NCI-H748 (cell line): Measurements from ENCODE around the gene POLD3.
A peak's percentile ranks its signal among the peaks of the same experiment; 100 is the strongest.

Experiments used
- DNase-seq: peaks from one replicate; lab custom pipeline; 2025; ENCODE audit not compliant: unreplicated experiment; lab: John Stamatoyannopoulos, UW

Gene POLD3, protein sequence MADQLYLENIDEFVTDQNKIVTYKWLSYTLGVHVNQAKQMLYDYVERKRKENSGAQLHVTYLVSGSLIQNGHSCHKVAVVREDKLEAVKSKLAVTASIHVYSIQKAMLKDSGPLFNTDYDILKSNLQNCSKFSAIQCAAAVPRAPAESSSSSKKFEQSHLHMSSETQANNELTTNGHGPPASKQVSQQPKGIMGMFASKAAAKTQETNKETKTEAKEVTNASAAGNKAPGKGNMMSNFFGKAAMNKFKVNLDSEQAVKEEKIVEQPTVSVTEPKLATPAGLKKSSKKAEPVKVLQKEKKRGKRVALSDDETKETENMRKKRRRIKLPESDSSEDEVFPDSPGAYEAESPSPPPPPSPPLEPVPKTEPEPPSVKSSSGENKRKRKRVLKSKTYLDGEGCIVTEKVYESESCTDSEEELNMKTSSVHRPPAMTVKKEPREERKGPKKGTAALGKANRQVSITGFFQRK

DNA sequence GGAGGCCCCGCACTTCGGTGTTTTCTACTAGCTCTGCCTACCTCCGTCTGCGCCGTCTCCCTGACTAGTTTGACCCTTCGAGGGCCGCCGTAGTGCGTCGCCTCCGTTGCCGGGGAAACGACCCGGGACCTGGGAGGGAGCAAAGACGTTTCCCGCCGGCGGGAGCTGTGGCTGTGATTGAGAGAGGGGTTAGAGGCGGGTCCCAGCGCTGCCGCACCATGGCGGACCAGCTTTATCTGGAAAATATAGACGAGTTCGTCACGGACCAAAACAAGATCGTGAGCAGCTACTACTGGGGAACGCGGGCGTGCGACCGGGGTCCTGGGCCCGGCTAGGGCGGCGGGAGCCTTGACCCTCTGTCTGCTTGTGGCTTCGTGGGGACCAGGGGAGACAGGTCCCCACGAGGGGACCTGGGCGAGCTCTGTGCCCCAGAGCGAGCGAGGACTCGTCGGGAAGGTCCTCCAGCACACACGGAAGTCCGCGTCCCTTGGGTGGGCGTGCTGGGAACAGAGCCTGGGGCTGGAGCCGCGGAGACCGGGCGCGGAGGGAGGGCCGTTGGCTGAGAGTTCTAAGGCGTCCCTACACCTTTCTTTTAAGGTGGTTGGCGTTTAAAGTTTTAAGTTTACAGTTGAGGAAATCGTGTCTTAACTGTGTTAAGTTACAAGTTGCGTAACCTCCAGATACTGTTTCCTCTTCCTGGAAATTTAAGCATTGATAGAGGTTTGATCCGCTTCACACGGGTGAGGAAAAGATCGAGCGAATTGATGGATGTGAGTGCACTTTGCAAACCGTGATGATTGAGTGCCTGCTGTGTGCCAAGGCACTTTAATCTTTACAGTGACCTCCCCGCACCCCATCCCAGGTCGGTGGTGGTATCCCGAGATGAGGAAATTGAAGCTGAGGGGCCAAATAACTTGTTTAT lies at the start of gene POLD3:
Gene POLD3, plus strand, starts transcription at position 142 of the 922 bp plus-strand sequence. Its CDS starts 77 bp downstream, at position 219.
- peak; percentile 96 for DNase-seq

DNA sequence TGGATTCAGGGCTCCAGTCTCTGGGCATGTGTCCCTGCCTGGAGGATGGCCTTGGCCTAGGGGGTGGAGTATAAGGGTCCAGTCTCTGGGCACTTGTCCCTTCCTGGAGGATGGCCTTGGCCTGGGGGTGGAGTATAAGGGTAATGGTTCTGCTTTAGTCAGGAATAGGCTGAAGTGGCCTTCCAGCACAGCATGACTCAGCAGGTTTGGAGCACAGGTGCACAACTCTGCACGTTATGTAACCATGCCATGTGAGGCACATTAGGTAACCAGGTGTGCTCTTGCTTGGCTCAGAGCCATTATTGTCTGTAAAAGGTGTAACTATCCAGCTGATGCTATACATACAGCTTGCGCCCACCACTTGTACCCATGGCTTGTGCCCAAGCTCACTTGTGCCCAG lies 48.4 kb upstream of the POLD3 start:
- peak; percentile 58 for DNase-seq

DNA sequence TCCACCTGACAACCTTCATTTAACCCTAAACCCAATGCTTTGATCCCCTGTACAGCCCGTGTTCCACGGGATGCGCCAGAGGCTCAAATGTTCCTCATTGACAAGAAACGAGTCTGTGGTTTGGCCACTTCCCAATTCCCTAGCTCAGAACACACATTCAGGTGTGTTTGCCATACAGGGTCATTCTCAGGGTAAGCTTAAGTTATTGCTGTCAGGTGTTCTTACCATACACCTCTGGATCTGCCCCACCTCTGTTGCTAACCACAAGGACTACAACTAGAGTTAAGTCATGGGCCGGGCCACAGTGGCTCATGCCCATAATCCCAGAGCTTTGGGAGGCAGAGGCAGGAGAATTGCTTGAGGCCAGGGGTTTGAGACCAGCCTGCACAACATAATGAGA lies 45.6 kb upstream of the POLD3 start:
- DNase-seq, result no peak

DNA sequence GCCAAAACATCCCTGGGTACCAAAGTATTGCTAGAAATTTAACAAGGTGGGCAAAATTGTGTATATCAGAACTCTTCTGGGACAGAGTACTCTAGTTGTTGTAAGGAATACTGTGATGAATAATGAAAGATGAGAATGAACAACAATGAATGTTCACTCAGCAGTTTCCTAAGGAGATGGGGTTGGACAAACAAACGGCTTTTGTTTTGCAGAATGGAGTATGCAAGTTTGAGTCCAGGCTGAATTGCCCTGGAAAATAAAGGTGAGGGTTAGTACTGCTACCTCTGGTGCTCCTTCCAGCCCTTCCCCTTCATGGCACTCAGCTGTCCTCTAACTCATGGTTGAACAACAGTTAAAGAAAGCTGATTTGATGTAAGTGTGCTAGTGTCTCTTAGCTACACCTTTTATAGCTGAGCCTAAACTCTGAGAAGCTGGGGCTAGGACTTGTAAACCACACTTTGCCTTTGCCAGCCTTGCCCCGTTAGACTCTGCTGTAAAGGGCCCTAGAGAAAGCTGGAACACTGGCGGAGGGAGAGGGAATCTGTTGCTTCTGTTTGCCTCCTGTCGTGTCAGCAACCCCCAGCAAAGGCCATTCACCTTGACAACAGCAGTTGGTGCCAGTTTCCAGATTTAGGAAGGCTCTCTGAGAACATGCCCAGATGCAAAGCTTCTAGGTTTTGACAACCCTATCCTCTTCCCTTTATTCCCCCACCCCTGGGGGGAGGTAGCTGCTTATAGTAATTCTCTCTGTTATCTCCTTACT lies 41.2 kb upstream of the POLD3 start:
- peak; percentile 9 for DNase-seq

DNA sequence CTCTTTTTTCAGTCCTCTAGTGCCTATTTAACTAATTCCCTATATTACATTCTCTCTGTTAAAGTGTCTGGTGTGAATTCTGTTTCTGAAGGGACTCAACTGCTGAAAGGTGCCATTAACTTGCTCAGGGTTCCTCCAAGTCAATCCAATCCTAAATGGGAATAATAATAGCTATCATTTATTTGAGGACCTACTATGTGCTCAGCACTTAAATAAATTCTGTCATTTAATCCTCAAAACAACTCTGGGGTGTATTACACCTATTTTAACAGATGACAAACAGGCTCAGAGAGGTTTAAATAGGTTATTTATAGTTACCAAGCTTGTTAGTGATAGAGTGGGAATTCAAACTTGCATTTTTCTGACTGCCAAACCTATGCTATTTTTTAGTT lies 40.6 kb upstream of the POLD3 start:
- no peak for DNase-seq

DNA sequence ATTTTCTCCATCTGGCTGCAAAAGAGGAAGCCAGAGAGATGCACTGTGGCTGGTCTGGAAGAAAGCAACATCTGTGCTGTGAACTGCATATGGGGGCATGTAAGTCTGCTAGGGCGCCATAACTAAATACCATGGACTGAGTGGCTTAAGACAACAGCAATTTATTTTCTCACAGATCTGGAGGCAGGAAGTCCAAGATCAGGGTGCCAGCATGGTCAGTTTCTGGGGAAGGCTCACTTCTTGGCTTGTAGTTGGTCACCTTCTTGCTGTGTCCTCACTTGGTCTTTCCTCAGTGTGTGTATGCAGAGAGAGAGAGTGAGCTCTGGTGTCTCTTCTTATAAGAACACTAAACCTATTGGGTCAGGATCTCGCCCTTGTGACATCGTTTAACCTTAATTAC lies 34.9 kb upstream of the POLD3 start:
- DNase-seq, result no peak

DNA sequence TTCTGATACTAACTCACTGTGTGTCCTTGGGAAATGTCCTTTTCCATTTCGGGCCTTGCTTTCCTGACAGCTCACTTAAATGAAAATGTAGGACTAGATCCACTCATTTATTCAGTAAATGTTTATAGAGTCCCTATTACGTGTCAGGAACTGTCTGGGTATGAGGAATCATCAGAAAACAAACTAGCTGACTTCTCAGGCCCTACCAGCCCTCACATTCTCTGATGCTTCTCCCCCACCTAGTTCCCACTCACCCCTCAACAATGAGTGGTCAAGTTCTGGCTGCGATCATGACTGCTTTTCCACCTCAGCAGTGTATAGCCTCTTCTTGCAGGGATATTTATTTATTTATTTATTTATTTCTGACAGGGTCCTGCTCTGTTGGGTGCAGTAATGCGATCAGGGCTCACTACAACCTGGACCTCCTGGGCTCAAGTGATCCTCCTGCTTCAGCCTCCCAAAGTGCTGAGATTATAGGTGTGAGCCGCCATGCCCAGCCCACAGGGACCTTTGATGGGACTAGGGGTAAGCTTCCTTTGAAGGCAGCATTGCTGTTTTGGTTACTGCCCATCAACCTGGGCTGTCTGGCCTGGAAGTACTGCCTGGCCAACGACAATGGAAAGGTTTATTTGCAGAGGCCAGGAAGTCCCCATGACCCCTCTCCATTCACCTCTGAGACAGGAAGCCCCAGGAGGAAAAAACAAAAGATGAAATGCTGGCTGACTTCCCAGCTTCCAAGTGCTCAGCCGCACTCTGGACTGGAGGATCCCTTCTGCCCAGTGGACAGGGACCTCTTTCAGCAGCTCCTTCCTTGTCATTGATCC lies 33.1 kb upstream of the POLD3 start:
- peak; percentile 86 for DNase-seq

DNA sequence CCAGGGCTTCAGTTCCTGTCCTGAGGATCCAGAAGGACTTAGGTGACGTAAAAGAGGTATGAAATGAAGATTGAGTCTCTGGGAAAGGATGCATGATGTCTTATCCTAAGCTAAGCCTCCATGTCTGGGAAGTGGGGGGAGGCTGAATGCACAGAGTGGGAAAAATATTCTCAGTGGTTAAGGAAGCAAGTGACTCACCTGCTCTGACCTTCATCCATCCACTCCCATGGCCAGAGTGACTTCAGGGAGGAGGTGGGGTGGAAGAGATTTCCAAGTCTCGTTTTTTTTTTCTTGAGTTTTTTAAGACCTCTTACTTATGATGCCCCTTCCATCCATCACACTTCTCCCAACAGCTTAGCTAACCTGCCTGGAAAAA lies 32.5 kb upstream of the POLD3 start:
- no peak for DNase-seq

DNA sequence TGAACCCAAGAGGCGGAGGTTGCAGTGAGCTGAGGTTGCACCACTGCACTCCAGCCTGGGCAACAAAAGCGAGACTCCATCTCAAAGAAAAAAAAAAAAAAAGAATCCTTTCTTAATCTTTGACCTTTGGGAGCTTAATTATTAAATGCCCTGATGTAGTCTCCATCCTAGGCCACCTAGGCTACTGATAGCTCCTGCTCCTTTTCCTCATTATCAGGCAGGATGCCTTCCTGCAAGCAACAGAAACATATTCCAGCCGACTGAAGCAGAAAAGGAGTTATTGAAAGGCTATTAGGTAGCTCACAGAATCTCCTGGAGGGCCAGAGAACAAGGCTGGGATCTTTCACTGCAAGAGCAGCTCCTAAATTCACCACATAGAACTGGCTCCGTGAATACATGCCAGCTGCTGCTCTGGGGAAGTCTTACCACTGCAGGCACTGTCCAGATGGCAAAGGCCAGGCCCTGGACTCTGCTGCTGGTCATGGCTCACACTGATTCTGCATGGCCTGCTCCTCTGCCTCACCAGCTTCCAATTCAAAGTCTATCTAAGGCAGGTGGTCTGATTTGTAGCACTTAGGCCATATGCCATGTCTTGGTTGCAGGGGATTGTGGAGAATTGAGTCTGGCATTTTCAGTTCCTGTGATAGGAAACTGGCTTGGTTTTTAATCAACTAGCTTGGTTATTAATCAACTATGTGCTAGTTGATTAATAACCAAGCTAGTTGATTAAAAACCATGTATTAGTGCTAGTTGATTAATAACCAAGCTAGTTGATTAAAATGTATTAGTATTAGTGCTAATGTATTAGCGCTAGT lies 26.0 kb upstream of the POLD3 start:
- no peak for DNase-seq

DNA sequence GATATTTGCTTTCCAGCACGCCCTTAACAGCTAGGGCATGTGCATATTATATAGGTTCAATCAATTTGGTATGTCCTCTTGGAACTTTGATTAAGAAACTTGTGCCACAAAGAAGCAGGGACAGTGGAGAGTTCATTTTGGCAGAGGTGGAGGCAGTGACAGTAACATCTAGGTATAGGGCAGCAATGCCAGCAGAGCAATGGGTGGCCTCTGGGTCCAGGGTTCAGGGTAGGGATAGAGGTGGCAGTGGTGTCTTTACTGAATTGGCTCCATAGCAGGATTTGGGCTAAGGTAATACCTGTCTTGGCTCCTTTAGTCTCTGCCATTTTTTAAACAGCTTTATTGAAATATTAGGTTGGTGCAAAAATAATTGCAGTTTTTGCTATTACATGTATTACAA lies 24.4 kb upstream of the POLD3 start:
- DNase-seq, result no peak

DNA sequence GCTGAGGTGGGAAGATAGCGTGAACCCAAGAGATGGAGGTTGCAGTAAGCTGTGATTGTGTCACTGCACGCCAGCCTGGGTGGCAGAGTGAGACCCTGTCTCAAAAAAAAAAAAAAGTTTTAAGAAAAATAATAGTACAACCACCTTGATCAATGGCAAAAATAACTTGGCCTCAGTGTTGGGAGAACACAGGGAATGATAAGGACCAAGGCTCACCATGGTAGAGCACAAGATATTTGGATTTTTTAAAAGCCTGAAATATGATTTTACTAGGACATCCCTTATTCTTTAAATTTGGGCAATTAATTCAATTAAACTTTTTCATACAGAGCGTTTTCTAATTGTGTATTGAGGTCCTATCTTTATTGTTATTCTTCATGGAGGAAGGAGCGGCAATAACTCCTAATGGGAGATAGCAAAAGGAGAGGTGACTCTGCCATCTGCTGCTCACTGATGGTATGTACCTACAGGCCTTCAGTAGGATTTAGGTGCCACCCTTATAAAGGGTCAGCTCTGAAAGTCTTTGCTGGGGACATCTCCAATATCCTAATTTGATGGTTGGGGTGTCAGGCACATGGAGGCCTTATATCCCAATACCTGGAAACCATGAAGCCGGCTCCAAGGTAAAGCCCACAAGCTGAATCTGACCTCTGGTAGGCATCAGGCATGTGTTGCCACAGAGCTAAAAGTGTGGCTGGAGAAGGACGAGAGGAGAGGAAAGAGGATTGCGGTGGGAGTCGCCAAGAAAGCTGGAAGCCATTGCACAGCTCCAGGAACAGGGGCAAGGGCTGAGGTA lies 21.9 kb upstream of the POLD3 start:
- DNase-seq, result peak; percentile 72

DNA sequence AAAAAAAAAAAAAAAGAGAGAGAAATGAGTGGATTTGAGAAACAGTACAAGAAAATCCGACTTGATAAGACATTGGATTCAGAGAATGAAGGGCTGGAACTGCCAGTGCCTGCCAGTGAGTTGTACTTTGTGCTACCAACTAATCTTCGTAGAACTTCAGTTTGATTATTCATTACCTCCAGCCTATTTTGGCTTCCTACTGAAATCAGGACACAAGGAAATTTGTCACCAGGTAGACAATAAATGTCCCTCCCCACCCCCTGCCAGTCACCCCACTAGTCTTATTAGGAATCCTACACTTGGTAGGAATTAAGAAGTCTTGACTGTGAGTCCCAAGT lies 21.4 kb upstream of the POLD3 start:
- DNase-seq, result no peak

DNA sequence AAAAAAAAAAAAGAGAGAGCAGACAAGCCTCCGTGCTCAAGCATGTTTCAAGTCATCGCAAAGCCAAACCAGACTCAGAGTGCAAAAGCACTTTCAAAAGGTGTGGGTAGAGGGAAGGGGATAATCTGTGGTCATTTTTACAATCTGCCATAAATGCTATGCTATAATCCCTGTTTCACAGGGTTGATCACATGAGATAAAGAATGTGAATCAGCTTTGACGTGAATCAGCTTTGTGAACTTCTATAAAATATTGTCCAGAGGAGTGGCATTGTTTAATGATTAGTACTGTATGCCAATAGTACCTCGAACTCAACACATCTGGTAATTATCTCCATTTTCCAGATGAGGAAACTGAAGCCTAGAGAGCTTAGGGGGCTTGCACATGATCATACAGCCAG lies 20.0 kb upstream of the POLD3 start:
- no peak for DNase-seq

DNA sequence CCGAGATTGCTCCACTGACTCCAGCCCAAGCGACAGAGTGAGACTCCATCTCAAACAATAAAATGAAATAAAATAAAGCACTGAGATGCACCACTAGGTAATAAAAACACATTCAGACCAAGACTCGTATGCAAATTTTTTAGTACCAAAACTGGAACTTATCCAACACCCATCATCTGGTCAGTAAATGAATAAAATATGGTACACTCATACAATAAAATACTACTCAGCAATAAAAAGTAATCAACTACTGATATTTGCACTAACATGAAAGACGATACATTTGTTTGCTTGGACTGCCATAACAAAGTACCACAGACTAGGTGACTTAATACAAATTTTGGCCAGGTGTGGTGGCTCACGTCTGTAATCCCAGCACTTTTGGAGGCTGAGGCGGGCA lies 17.8 kb upstream of the POLD3 start:
- DNase-seq, result peak; percentile 8

DNA sequence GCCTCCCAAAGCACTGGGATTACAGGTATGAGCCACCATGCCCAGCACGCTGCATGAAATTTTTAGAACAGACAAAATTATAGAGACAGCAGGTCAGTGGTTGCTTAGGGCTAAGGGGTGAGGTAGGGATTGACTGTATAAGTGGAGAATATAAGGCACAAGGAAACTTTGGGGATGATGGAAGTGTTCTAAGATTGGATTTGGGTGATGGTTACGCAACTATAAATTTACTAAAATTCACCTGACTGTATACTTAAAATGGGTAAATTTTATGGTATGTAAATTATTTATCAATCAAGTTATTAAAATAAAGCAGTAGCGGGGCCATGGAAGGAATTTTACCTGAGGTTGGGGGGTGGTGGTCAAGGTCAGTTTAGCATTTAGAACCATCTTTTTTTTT lies 16.4 kb upstream of the POLD3 start:
- no peak for DNase-seq

DNA sequence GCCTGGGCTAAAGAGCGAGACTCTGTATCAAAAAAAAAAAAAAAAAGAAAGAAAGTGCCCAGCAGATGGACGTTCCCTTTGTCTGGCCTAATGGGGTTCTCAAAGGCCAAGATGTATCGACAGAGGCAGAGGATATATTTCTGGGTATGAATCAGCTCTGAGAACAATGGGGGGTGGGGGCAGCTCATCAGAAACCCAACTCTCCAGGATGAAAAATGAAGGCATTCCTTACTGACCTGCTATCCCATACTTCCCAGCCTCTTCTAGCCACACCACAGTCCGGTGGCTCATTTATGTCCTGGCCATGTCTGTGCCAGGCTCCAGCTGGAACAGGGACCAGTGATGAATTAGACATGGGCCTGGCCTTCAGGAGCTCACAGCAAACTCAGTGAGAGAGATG lies 15.2 kb upstream of the POLD3 start:
- no peak for DNase-seq

DNA sequence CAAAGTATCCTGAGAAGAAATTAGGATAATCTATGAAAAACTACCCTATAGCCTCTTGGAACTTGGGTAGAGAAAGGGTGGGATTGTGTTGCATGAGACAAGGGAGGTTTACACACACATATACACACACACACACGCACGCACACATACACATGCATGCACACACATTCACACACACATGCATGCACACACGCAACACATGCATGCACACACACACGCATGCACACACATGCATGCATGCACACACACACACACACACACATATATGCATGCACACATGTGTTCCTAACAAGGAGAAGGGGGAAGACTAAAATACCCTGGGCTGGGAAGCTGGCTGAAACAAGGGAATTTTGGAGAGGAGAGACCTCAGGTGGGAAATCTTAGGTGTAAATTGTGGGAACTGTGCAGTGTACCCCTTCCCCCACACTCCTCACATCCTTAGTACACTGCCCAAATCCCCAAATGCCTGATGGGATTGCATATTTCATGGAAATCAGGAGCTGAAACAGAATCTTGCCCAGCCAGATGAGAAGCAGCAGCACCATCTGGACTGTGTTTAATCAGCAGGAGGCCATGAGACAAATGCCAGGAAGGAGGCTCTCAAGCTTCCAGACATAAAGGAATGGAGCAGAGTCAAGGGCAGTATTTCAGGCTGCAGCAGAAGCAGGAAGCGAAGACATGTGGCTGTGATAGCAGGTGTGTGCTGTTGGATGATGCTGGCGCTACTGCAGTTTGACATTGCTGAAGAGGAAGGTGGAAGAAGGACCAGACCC lies 14.6 kb upstream of the POLD3 start:
- DNase-seq, result peak; percentile 70

DNA sequence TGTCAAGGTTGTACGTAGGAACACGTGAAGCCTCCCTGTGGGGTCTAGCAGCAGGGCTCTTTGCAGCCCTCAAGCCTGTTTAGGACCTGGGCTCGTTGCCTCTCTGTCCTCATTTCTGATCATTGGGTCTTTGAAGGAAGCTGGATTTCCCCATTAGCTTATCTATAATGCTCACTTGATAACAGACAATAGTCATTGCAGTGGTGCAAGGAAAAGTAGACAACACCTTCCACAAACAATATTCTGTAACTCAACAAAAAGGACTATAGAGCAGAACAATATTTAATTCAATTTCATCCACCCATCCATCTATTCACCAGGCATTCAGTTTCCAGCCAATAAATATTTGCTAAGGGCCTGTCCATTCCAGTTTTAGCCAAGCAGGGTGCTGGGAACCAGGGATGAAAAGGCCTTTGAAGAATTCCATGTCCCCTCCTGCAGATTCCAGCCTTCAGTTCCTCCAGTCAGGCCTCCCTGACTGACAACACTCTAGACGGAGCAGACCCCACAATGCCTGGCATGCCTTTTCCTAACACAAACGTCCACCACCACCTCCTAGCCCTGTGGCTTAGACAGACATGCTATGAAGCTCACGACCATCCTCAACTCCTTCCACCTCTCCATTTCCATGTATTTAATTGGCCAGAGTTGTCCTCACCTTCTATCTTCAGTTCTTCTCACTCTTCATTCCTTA lies 12.7 kb upstream of the POLD3 start:
- DNase-seq, result peak; percentile 45
